HepG2 (cell line): Measurements from ENCODE around the gene GALNT15. TPM values are rescaled to one million over a fixed set of nuclear protein-coding genes. Genes with fewer than 3 reads are reported as not detected.

Experiments used
- CBX2 ChIP-seq, 2 experiments: fragments of 200-600 bp in 1 of 2; sonication (generic); formaldehyde crosslinking in 1 of 2; IDR thresholded peaks; 2 replicates each; pipeline versions ENCODE4 v1.7.0 to v1.8.1; 2018 to 2022; ENCODE audit warnings: low read depth in 2 of 2, low read length in 1 of 2, mild to moderate bottlenecking in 1 of 2, missing genetic modification reagents in 1 of 2
- GATA4 ChIP-seq: sonication (generic); IDR thresholded peaks from 2 replicates; pipeline ENCODE4 v1.6.1; 2016; ENCODE audit warnings: antibody characterized with exemption, low read depth, borderline replicate concordance
- HIVEP1 ChIP-seq: sonication (generic); formaldehyde crosslinking; IDR thresholded peaks from 2 replicates; pipeline ENCODE4 v1.4.0; 2020; ENCODE audit warnings: mild to moderate bottlenecking, missing genetic modification reagents
- MTA3 ChIP-seq: sonication (generic); formaldehyde crosslinking; IDR thresholded peaks from 2 replicates; pipeline ENCODE4 v1.4.0; 2020; ENCODE audit warnings: missing genetic modification reagents
- NFIC ChIP-seq: IDR thresholded peaks from 2 replicates; pipeline ENCODE4 v1.6.1; 2012; ENCODE audit warnings: mild to moderate bottlenecking, low read length, inconsistent platforms
- PAF1 ChIP-seq: IDR thresholded peaks from 2 replicates; pipeline ENCODE4 v1.6.1; 2016; ENCODE audit warnings: missing genetic modification reagents, missing compliant biosample characterization
- SRSF1 ChIP-seq: fragments of 200-400 bp; formaldehyde crosslinking; optimal IDR thresholded peaks from 2 replicates; pipeline ENCODE3; 2017; ENCODE audit warnings: mild to moderate bottlenecking, low read depth, low read length, moderate library complexity
- SUZ12 ChIP-seq: fragments of 150-350 bp; IDR thresholded peaks from 2 replicates; pipeline ENCODE4 v1.6.1; 2014; ENCODE audit warnings: low read depth, low read length
- TP53 ChIP-seq: sonication (generic); formaldehyde crosslinking; conservative IDR thresholded peaks from 2 replicates; pipeline ENCODE4 v1.4.0; 2020; ENCODE audit warnings: missing genetic modification reagents
- ZC3H4 ChIP-seq: sonication (generic); formaldehyde crosslinking; IDR thresholded peaks from 2 replicates; pipeline ENCODE4 v1.4.0; 2020; ENCODE audit warnings: missing genetic modification reagents, borderline replicate concordance
- ZFP36L1 ChIP-seq: sonication (generic); formaldehyde crosslinking; IDR thresholded peaks from 2 replicates; pipeline ENCODE4 v1.8.0; 2022; ENCODE audit warnings: mild to moderate bottlenecking, missing genetic modification reagents, moderate library complexity
- ZFP36L2 ChIP-seq: sonication (generic); formaldehyde crosslinking; IDR thresholded peaks from 2 replicates; pipeline ENCODE4 v1.4.0; 2020; ENCODE audit warnings: missing genetic modification reagents
- ZNF232 ChIP-seq: sonication (generic); formaldehyde crosslinking; IDR thresholded peaks from 2 replicates; pipeline ENCODE4 v1.4.0; 2020; ENCODE audit warnings: missing genetic modification reagents, borderline replicate concordance
- ZNF501 ChIP-seq: sonication (generic); formaldehyde crosslinking; IDR thresholded peaks from 2 replicates; pipeline ENCODE4 v1.5.1; 2020; ENCODE audit warnings: mild to moderate bottlenecking, moderate library complexity, missing genetic modification reagents
- ZNF790 ChIP-seq: sonication (generic); formaldehyde crosslinking; IDR thresholded peaks from 2 replicates; pipeline ENCODE4 v1.8.0; 2022; ENCODE audit warnings: missing genetic modification reagents, mild to moderate bottlenecking, borderline replicate concordance
- ZSCAN31 ChIP-seq: sonication (generic); formaldehyde crosslinking; IDR thresholded peaks from 2 replicates; pipeline ENCODE4 v1.5.0; 2020; ENCODE audit warnings: low read depth, mild to moderate bottlenecking, missing genetic modification reagents
- polyA plus RNA-seq, 8 experiments: library from polyadenylated mRNA; depleted of rRNA in 3 of 8; stranded (reverse) in 7 of 8; unstranded in 1 of 8; fragments of >200 nt; fragmentation: Illumina TruSeq in 4 of 8; extraction: Trizol in 4 of 8; gene quantifications; 2 replicates each; pipeline versions ENCODE4 v1.2.1 to v1.2.3, GENCODE V29; 2011 to 2016; ENCODE audit warnings: low read depth in 4 of 8, missing spikeins in 1 of 8, mixed read lengths in 1 of 8; ENCODE audit not compliant: insufficient read depth in 1 of 8
- total RNA-seq, 5 experiments: library from RNA; depleted of rRNA; stranded (reverse); fragments of >200 nt; fragmentation: Illumina TruSeq; extraction: Trizol; gene quantifications; 2 replicates each; pipeline ENCODE4 v1.2.3, GENCODE V29; 2016; ENCODE audit warnings: low read depth in 1 of 5
- TF ChIP-seq, protein P1 (sequence below): sonication (generic); IDR thresholded peaks from 2 replicates; pipeline ENCODE4 v1.6.1; 2016; ENCODE audit warnings: low read depth, borderline replicate concordance
- TF ChIP-seq, protein P2 (sequence below): sonication (generic); formaldehyde crosslinking; IDR thresholded peaks from 2 replicates; pipeline ENCODE4 v1.4.0; 2020; ENCODE audit warnings: missing genetic modification reagents
- TF ChIP-seq, protein P3 (sequence below): sonication (generic); formaldehyde crosslinking; IDR thresholded peaks from 2 replicates; pipeline ENCODE4 v1.4.0; 2020; ENCODE audit warnings: missing genetic modification reagents
- TF ChIP-seq, protein P4 (sequence below): IDR thresholded peaks from 2 replicates; pipeline ENCODE4 v1.6.1; 2016; ENCODE audit warnings: missing compliant biosample characterization, missing genetic modification reagents, borderline replicate concordance

GALNT15 gene
- total and polyA plus RNA-seq, 2 of the 13 experiments (the other 11 are each of a cell fraction or from before 2014, with no cell fraction given): 0.02 to 0.04 TPM

DNA sequence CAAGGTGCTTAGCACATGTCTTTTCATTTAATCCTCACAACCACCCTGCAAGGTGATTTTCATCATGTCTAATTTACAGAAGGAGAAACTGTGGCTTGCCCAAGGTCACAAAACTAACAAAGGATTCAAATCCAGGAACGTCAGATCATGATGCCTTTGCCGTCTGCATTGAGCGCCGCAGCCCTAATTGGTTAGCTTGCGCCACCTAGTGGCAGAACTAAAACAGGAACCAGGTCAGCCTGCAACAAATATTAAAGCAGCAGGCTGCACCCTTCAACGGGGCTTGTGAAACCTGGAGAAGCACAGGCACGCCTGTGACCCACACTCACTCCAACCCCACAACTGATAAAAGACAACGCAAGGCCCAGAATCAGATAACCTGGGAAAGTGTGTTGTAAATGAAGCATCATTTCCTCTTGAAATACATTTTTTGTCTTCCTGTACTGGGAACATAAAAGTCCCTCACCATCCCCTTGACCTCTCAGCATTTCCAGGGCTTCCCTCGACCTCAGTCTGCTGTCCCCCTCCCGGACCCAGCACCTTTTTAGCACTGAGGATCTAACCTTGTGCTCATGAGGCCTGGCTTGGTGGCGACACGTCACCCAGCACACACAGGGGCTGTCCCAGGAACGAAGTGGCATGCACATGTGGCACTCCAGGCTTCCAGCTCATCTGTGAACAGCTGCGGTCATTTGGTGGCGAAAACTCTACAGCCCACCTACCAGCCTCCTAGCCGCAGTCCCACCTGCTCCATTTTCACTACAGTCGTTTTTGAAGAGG is 73.0 kb downstream of the GALNT15 start (continued):
- TF ChIP-seq ZSCAN31 (CRISPR knock-in tag) (no peak), SRSF1 (no peak), ZNF790 (CRISPR knock-in tag) (no peak), NFIC (no peak), HIVEP1 (CRISPR knock-in tag) (peak; percentile 65; the same call in 1 of the 2 replicates), ZFP36L1 (CRISPR knock-in tag) (no peak), MTA3 (no peak), ZNF501 (CRISPR knock-in tag) (peak; percentile 82), GATA4 (no peak), CBX2 (IDR thresholded peaks at IDR 0.05; ENCODE audit: low read depth, low read length) (no peak), CBX2 (CRISPR knock-in tag; IDR thresholded peaks at IDR 0.05; ENCODE audit: low read depth) (no peak), SUZ12 (no peak), TP53 (no peak), PAF1 (CRISPR knock-in tag) (no peak), ZFP36L2 (no peak), ZNF232 (CRISPR knock-in tag) (no peak; the same call in 1 of the 2 replicates), ZC3H4 (CRISPR knock-in tag) (no peak)
- TF ChIP-seq, protein P1, sequence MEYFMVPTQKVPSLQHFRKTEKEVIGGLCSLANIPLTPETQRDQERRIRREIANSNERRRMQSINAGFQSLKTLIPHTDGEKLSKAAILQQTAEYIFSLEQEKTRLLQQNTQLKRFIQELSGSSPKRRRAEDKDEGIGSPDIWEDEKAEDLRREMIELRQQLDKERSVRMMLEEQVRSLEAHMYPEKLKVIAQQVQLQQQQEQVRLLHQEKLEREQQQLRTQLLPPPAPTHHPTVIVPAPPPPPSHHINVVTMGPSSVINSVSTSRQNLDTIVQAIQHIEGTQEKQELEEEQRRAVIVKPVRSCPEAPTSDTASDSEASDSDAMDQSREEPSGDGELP: no peak
- TF ChIP-seq, protein P2, sequence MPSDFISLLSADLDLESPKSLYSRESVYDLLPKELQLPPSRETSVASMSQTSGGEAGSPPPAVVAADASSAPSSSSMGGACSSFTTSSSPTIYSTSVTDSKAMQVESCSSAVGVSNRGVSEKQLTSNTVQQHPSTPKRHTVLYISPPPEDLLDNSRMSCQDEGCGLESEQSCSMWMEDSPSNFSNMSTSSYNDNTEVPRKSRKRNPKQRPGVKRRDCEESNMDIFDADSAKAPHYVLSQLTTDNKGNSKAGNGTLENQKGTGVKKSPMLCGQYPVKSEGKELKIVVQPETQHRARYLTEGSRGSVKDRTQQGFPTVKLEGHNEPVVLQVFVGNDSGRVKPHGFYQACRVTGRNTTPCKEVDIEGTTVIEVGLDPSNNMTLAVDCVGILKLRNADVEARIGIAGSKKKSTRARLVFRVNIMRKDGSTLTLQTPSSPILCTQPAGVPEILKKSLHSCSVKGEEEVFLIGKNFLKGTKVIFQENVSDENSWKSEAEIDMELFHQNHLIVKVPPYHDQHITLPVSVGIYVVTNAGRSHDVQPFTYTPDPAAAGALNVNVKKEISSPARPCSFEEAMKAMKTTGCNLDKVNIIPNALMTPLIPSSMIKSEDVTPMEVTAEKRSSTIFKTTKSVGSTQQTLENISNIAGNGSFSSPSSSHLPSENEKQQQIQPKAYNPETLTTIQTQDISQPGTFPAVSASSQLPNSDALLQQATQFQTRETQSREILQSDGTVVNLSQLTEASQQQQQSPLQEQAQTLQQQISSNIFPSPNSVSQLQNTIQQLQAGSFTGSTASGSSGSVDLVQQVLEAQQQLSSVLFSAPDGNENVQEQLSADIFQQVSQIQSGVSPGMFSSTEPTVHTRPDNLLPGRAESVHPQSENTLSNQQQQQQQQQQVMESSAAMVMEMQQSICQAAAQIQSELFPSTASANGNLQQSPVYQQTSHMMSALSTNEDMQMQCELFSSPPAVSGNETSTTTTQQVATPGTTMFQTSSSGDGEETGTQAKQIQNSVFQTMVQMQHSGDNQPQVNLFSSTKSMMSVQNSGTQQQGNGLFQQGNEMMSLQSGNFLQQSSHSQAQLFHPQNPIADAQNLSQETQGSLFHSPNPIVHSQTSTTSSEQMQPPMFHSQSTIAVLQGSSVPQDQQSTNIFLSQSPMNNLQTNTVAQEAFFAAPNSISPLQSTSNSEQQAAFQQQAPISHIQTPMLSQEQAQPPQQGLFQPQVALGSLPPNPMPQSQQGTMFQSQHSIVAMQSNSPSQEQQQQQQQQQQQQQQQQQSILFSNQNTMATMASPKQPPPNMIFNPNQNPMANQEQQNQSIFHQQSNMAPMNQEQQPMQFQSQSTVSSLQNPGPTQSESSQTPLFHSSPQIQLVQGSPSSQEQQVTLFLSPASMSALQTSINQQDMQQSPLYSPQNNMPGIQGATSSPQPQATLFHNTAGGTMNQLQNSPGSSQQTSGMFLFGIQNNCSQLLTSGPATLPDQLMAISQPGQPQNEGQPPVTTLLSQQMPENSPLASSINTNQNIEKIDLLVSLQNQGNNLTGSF (CRISPR knock-in tag): no peak
- TF ChIP-seq, protein P3, sequence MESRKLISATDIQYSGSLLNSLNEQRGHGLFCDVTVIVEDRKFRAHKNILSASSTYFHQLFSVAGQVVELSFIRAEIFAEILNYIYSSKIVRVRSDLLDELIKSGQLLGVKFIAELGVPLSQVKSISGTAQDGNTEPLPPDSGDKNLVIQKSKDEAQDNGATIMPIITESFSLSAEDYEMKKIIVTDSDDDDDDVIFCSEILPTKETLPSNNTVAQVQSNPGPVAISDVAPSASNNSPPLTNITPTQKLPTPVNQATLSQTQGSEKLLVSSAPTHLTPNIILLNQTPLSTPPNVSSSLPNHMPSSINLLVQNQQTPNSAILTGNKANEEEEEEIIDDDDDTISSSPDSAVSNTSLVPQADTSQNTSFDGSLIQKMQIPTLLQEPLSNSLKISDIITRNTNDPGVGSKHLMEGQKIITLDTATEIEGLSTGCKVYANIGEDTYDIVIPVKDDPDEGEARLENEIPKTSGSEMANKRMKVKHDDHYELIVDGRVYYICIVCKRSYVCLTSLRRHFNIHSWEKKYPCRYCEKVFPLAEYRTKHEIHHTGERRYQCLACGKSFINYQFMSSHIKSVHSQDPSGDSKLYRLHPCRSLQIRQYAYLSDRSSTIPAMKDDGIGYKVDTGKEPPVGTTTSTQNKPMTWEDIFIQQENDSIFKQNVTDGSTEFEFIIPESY: no peak
- TF ChIP-seq, protein P4, sequence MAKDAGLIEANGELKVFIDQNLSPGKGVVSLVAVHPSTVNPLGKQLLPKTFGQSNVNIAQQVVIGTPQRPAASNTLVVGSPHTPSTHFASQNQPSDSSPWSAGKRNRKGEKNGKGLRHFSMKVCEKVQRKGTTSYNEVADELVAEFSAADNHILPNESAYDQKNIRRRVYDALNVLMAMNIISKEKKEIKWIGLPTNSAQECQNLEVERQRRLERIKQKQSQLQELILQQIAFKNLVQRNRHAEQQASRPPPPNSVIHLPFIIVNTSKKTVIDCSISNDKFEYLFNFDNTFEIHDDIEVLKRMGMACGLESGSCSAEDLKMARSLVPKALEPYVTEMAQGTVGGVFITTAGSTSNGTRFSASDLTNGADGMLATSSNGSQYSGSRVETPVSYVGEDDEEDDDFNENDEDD (CRISPR knock-in tag): 0 out of 2 replicates have a peak, but pooled peaks have one; percentile 37
